GM10266 (cell line): ENCODE results near the gene ZFPM1.

Experiments
- DNase-seq: peaks from one replicate; pipeline ENCODE4 v3.0.0; 2012; ENCODE audit errors: extremely low spot score
- CTCF ChIP-seq: IDR thresholded peaks from 2 replicates; pipeline ENCODE4 v1.5.1; 2012; ENCODE audit warnings: mild to moderate bottlenecking, low read depth; ENCODE audit not compliant: control insufficient read depth, insufficient read depth; ENCODE audit errors: missing control alignments

Gene ZFPM1

GRCh38 chr16:88445583-88445960 lies 7.5 kb upstream of the ZFPM1 start:
- no peak for DNase-seq
- no peak for TF ChIP-seq CTCF

DNA sequence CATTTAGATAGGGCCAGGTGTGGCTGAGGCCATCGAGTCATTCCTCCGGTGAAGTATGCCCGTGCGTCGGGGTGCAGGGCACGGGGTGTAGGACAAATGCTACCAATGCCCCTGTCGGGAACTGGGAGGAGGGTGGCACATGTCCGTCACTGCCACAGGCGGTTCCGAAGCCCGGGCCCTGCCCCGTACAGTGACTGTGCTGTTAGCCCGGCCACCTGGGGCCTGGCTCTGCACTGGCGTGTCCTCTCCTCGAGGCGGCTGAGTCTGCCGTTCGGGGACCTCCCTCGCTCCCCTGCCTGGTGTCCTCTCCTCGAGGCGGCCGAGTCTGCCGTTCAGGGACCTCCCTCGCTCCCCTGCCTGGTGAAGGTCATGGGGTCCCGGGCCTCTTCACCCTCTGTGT lies 7.0 kb upstream of the ZFPM1 start:
- DNase-seq, result no peak
- TF ChIP-seq CTCF, result no peak

GRCh38 chr16:88446736-88447135 lies 6.3 kb upstream of the ZFPM1 start:
- DNase-seq, result no peak
- TF ChIP-seq CTCF, result no peak

DNA sequence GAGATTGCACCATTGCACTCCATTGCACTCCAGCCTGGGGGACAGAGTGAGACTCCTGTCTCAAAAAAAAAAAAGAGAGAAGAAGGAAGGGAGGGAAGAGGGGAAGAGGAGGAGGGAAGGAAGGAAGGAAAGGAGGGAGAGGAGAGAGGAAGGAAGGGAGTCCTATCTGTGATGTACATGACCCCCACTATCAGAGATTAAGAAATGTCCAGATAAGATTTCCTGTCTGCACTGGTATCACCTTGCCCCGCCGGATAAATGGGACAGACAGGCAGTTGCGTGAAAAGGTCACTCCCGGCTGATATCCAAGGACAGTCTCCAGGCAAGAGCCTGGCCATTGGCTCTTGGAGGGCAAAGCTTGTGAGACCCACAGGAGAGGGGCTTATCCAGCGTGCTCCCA lies 5.2 kb upstream of the ZFPM1 start:
- TF ChIP-seq CTCF, result no peak
- no peak for DNase-seq

GRCh38 chr16:88448461-88449266 lies 4.4 kb upstream of the ZFPM1 start:
- TF ChIP-seq CTCF, result no peak
- no peak for DNase-seq

GRCh38 chr16:88449267-88449561 lies 3.9 kb upstream of the ZFPM1 start:
- no peak for DNase-seq

More at GRCh38 chr16:88449267-88449561, 3.9 kb upstream of the ZFPM1 start:
- TF ChIP-seq CTCF, result no peak
